GM19455 (cell line): Measurements from ENCODE around the gene CSTF3.

ENCODE experiments used
- ATAC-seq: cut with Tn5 transposase; IDR thresholded peaks from one replicate; pipeline ENCODE4 v1.9.1; 2021; ENCODE audit not compliant: unreplicated experiment

The CSTF3 gene

GRCh38 chr11:33045551-33046255 is 115.6 kb downstream of the CSTF3 start:
- no peak for ATAC-seq

GRCh38 chr11:33044285-33044756 is 117.0 kb downstream of the CSTF3 start:
- no peak for ATAC-seq

- no peak for ATAC-seq
Observed at GRCh38 chr11:33043221-33043830, 118.0 kb downstream of the CSTF3 start.

- no peak for ATAC-seq
Observed at GRCh38 chr11:33040862-33041453, 120.3 kb downstream of the CSTF3 start.

GRCh38 chr11:33040033-33040861 is 121.0 kb downstream of the CSTF3 start:
- peak; percentile 33 for ATAC-seq

- ATAC-seq: peak; percentile 86
Observed at GRCh38 chr11:33039274-33040032, 121.8 kb downstream of the CSTF3 start, which contains the start of gene TCP11L1. Gene TCP11L1, plus strand, starts transcription at chr11:33039572. Its CDS starts 4,202 bp downstream, at chr11:33043774.

- ATAC-seq: no peak
Observed at GRCh38 chr11:33035011-33035410, 126.3 kb downstream of the CSTF3 start.
